Measurements from ENCODE around the gene TULP1. TPM values are rescaled to one million over a fixed set of nuclear protein-coding genes. Genes with fewer than 3 reads are reported as not detected.
A peak's percentile ranks its signal among the peaks of the same experiment; 100 is the strongest.

The TULP1 gene
- total RNA-seq, 2 experiments from 2014 or later = not detected

DNA sequence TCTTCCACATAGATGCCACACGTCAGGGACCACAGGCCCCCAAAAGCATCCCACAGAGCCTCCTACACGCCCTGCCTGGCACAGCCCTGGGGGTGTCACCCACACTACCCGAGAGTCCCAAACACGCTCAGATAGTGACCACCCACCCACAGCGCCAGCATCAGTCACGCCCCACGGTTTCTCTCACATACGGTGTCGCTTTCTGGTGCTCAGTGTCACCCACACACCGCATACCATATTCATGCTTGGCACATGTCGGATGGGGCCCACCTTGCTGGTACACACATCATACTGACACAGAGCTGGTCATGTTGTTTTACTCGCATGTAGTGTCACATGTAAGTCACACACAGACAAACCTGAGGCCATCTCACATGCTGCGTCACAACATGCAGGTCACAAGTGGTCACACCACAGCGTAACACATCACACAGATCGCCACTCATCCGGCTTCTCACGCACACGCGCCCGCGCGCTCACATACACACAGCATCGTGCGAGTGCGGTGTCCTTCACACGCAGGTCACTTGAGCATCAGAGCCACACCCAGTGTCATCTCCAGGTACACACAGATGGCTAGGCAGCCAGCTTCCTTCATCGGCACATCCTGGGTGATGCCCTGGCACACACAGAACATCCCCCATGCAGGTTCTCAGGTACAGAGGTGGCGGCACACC, 19.3 kb downstream of the TULP1 start:
- ChIA-PET POLR2A (no interaction called here), CTCF (no interaction called here)
- Histone ChIP-seq H3K4me3 (ENCODE audit: low read length) (no peak overlapping the region), H3K9me3 (ENCODE audit: control insufficient read depth in 1 of 2, insufficient read depth in 1 of 2, low read length in 2 of 2) (peaks cover 0 to 7% of the 10 kb centered on the region in 2 experiments), H3K27ac (ENCODE audit: low read depth in 1 of 2, low read length in 2 of 2) (no peak overlapping the region), H3K36me3 (ENCODE audit: insufficient read depth, low read length) (no peaks in the 10 kb centered on the region), H3K27me3 (ENCODE audit: control insufficient read depth in 1 of 2, insufficient read depth in 2 of 2, low read length in 2 of 2) (peaks cover 0 to 5% of the 10 kb centered on the region in 2 experiments), H3K4me1 (ENCODE audit: insufficient read depth, low read length) (peaks cover 22% of the 10 kb centered on the region)
- Mint-ChIP-seq H3K27me3 (peaks cover 2% of the 10 kb centered on the region), H3K9me3 (no peaks in the 10 kb centered on the region), H3K4me1 (ENCODE audit: low read depth) (peaks cover 20% of the 10 kb centered on the region), H3K27ac (peak overlapping the region; percentile 1), H3K4me3 (peak overlapping the region; percentile 12), H3K36me3 (ENCODE audit: low read depth) (no peaks in the 10 kb centered on the region)
- no peak for ATAC-seq (ENCODE audit: poor library complexity)
- TF ChIP-seq, protein P1, sequence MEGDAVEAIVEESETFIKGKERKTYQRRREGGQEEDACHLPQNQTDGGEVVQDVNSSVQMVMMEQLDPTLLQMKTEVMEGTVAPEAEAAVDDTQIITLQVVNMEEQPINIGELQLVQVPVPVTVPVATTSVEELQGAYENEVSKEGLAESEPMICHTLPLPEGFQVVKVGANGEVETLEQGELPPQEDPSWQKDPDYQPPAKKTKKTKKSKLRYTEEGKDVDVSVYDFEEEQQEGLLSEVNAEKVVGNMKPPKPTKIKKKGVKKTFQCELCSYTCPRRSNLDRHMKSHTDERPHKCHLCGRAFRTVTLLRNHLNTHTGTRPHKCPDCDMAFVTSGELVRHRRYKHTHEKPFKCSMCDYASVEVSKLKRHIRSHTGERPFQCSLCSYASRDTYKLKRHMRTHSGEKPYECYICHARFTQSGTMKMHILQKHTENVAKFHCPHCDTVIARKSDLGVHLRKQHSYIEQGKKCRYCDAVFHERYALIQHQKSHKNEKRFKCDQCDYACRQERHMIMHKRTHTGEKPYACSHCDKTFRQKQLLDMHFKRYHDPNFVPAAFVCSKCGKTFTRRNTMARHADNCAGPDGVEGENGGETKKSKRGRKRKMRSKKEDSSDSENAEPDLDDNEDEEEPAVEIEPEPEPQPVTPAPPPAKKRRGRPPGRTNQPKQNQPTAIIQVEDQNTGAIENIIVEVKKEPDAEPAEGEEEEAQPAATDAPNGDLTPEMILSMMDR (IDR thresholded peaks at IDR 0.05) = no peak
- no peak for DNase-seq
- intact Hi-C loops (cut with DNase I, micrococcal nuclease) = no loop called here

DNA sequence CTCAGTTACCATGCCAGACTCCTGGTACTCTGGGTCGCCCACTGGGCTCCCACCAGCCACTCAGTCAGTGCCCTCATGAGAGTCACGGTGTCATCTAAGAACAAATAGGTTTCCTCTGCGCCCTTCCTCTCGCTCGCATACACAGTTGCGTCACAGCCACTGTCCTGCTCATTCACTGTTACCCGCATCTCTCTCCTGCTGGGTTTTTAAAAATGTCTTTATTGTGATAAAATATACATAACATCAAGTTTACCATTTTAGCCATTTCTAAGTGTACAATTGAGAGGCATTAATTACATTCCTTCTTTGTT, 19.8 kb downstream of the TULP1 start:
- H3K4me1 Mint-ChIP-seq (ENCODE audit: low read depth) = peaks cover 18% of the 10 kb centered on the region
- no peaks in the 10 kb centered on the region for H3K36me3 Mint-ChIP-seq (ENCODE audit: low read depth)
- H3K27me3 Mint-ChIP-seq = no peaks in the 10 kb centered on the region
- Histone ChIP-seq H3K27ac (ENCODE audit: low read depth in 1 of 2, low read length in 2 of 2) (no peak overlapping the region), H3K4me1 (ENCODE audit: insufficient read depth, low read length) (peaks cover 20% of the 10 kb centered on the region), H3K9me3 (ENCODE audit: control insufficient read depth in 1 of 2, insufficient read depth in 1 of 2, low read length in 2 of 2) (peaks cover 0 to 2% of the 10 kb centered on the region in 2 experiments), H3K36me3 (ENCODE audit: insufficient read depth, low read length) (no peaks in the 10 kb centered on the region), H3K27me3 (ENCODE audit: control insufficient read depth in 1 of 2, insufficient read depth in 2 of 2, low read length in 2 of 2) (peaks cover 0 to under 1% of the 10 kb centered on the region in 2 experiments), H3K4me3 (ENCODE audit: low read length) (no peak overlapping the region)
- DNase-seq = no peak
- ChIA-PET POLR2A (no interaction called here), CTCF (no interaction called here)
- H3K9me3 Mint-ChIP-seq = no peaks in the 10 kb centered on the region
- no peak overlapping the region for H3K27ac Mint-ChIP-seq
- intact Hi-C loops (cut with DNase I, micrococcal nuclease) = no loop called here
- peak overlapping the region; percentile 12 for H3K4me3 Mint-ChIP-seq
- no peak for ATAC-seq (ENCODE audit: poor library complexity)
- TF ChIP-seq, protein P1 (IDR thresholded peaks at IDR 0.05) = no peak

- H3K27me3 Mint-ChIP-seq = no peaks in the 10 kb centered on the region
- H3K4me3 Mint-ChIP-seq = no peak overlapping the region
- intact Hi-C loops (cut with DNase I, micrococcal nuclease) = no loop called here
- Histone ChIP-seq H3K9me3 (ENCODE audit: control insufficient read depth in 1 of 2, insufficient read depth in 1 of 2, low read length in 2 of 2) (no peaks in the 10 kb centered on the region), H3K27ac (ENCODE audit: low read depth in 1 of 2, low read length in 2 of 2) (no peak overlapping the region), H3K4me3 (ENCODE audit: low read length) (no peak overlapping the region), H3K4me1 (ENCODE audit: insufficient read depth, low read length) (peaks cover 15% of the 10 kb centered on the region), H3K36me3 (ENCODE audit: insufficient read depth, low read length) (no peaks in the 10 kb centered on the region), H3K27me3 (ENCODE audit: control insufficient read depth in 1 of 2, insufficient read depth in 2 of 2, low read length in 2 of 2) (no peaks in the 10 kb centered on the region)
- H3K4me1 Mint-ChIP-seq (ENCODE audit: low read depth) = peaks cover 18% of the 10 kb centered on the region
- TF ChIP-seq, protein P1 (IDR thresholded peaks at IDR 0.05) = no peak
- no peaks in the 10 kb centered on the region for H3K36me3 Mint-ChIP-seq (ENCODE audit: low read depth)
- DNase-seq (no peak), ATAC-seq (ENCODE audit: poor library complexity) (no peak)
- ChIA-PET CTCF (no interaction called here), POLR2A (interaction anchor here (0.6 kb wide), 1 partner anchor 969 kb away, joined by 3 read pairs; no protein-coding TSS in a partner anchor)
- no peaks in the 10 kb centered on the region for H3K9me3 Mint-ChIP-seq
- H3K27ac Mint-ChIP-seq = no peak overlapping the region
Observed at GRCh38 chr6:35492258-35492973, 20.3 kb downstream of the TULP1 start.

Data from CD4-positive, alpha-beta T cell (primary cell).